Omental fat pad (tissue), 4 donors: ENCODE measurements around the gene SLC39A9. TPM values are rescaled to one million over a fixed set of nuclear protein-coding genes. Genes with fewer than 3 reads are reported as not detected.

ENCODE experiments used
- ATAC-seq: fragments of 150-250 bp; one replicate; pipeline ENCODE4 v1.9.1; 2016; ENCODE audit warnings: mild to moderate bottlenecking, moderate library complexity; ENCODE audit not compliant: low FRiP score
- DNase-seq: peaks from one replicate; pipeline ENCODE4 v3.0.0-alpha.2; 2019; ENCODE audit warnings: low spot score
- total RNA-seq, 4 donors: library from RNA; depleted of rRNA; stranded (reverse); fragments of >200 nt; gene quantifications; one replicate each; pipeline ENCODE4 v1.1.0, GENCODE V29; 2016
- TF ChIP-seq, protein P1 (sequence below), 3 donors: fragments of 450-650 bp; IDR thresholded peaks; one replicate each; pipeline ENCODE4 v1.5.1; 2016 to 2017; ENCODE audit warnings: antibody characterized with exemption in 3 of 3, mild to moderate bottlenecking in 3 of 3, moderate library complexity in 2 of 3

SLC39A9 gene
- total RNA-seq, 4 donors from 2014 or later, result 57.9 to 80.7 (median 69.6) TPM

DNA sequence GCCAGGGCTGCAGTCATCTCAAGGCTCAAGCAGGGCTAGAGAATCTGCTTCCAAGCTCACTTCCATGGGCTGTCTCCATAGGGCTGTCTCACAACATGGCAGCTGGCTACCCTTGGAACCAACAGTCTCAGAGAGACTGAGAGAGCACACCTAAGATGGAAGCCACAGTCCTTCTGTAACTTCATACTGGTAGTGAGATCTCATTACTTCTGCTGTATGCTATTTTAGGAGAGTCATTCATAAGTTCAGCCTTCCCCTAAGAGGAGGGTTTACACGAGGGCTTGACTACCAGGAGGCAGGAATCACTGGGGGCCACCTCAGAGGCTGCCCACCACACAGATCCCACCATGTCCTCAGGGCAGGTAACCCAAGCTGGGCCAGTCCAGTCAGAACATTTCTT lies 30.1 kb upstream of the SLC39A9 start:
- DNase-seq (no peak), ATAC-seq (no peak)
- TF ChIP-seq, protein P1, sequence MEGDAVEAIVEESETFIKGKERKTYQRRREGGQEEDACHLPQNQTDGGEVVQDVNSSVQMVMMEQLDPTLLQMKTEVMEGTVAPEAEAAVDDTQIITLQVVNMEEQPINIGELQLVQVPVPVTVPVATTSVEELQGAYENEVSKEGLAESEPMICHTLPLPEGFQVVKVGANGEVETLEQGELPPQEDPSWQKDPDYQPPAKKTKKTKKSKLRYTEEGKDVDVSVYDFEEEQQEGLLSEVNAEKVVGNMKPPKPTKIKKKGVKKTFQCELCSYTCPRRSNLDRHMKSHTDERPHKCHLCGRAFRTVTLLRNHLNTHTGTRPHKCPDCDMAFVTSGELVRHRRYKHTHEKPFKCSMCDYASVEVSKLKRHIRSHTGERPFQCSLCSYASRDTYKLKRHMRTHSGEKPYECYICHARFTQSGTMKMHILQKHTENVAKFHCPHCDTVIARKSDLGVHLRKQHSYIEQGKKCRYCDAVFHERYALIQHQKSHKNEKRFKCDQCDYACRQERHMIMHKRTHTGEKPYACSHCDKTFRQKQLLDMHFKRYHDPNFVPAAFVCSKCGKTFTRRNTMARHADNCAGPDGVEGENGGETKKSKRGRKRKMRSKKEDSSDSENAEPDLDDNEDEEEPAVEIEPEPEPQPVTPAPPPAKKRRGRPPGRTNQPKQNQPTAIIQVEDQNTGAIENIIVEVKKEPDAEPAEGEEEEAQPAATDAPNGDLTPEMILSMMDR (IDR thresholded peaks at IDR 0.05), result no peak

DNA sequence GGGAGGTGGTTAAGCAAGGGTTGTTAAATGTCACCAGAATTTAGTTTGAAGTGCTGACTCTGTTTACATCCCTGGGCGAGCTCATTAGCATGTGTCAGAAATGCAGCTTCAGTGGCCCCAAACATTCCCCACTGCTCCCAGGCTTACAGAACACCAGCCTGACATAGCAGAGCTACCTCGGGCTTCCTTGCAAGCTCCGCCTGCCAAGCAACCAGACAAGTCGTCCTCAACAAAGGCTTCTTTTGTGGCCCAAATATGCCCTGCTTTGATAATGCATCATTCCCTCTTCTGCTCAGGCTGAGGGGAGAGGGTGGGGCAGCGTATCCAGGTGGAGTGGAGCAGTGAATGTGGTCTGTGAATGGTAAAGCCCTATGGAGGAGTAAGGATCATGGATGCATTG lies 28.4 kb upstream of the SLC39A9 start:
- TF ChIP-seq, protein P1 (IDR thresholded peaks at IDR 0.05), result no peak
- DNase-seq (no peak), ATAC-seq (no peak)

DNA sequence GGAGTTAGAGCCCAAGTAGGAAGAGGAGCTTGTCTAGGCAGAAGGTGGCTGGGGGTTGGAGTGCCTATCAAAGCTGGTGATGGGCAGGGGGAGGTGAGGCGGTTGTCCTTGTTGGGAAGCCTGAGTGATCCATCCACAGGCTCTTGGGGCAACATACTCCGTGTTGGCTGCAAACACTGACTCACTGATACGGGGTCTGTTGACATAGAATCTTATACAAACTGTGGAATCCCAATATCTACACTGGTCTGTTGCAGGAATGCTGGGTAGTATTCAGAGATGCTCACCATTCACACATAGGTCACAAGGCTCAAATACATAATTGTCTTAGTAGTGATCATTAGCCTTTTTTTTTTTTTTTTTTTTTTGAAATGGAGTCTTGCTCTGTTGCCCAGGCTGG lies 26.3 kb upstream of the SLC39A9 start:
- DNase-seq (no peak), ATAC-seq (no peak)
- TF ChIP-seq, protein P1 (IDR thresholded peaks at IDR 0.05), result no peak

DNA sequence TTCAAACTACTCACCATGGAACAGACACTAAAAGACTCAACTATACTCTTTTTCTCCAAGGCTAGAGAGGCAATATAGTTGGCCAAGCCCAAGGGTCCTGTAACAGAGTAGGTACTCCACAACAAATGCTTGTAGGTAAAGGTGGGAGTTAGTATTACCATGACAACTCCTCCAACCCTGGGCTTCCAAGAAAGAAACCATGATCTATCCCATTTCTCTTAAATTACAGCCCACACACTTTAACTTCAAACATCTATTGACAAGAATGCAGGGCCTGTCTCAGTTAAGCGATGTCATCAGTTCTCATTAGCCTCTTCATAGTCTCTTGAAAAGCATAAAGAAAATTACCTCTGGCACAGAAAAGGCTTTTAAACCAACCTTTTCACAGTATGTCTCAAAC lies 25.4 kb upstream of the SLC39A9 start:
- no peak for ATAC-seq
- TF ChIP-seq, protein P1 (IDR thresholded peaks at IDR 0.05), result no peak
- no peak for DNase-seq

DNA sequence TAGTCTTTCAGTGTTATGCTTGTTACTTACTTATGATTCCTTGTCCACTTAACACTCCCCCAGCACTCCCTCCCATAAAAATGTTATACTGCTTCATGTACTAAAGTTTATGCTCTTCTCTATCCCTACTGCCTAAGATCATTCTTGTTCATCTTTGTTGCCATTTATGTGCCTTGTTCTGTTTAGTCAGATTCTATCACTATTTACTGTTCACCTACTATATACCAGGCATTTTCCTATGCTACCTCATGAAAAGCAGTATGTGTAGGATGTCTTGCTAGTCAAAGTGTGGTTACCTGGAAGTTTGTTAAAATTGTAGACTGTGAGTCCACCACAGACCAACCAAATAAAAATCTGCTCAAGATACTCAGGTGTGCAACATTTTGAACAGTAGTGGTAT lies 24.3 kb upstream of the SLC39A9 start:
- TF ChIP-seq, protein P1 (IDR thresholded peaks at IDR 0.05), result no peak
- no peak for ATAC-seq
- no peak for DNase-seq

DNA sequence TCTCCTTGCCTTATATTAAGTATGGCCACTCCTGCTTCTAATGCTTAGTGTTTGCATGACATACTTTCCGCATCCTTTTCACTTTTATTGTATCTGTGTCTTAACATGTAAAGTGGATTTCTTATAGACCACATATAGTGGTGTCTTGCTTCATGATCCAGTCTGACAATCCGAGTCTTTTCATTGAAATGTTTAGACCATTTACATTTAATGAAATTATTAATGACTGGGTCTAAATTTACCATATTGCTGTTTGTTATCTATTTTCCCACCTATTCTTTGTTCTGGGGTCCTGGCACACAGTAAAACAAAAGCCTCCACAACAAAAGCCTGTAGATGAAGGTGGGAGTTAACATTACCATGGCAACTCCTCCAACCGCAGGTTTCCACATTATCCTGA lies 23.3 kb upstream of the SLC39A9 start:
- TF ChIP-seq, protein P1 (IDR thresholded peaks at IDR 0.05), result no peak
- no peak for DNase-seq
- ATAC-seq, result no peak

DNA sequence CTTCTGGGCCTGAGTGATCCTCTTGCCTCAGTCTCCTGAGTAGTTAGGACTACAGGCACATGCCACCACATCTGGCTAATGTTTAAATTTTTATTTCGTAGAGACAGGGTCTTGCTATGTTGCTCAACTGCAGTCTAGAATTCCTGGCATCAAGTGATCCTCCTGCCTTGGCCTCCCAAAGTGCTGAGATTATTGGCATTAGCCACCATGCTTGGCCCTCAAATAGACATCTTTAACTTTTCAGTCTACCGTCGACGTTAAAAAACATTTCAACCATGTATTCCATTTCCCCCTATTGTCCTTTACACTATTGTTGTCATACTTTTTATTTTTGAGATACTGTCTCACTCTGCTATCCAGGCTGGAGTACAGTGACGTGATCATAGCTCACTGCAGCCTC lies 22.8 kb upstream of the SLC39A9 start:
- TF ChIP-seq, protein P1 (IDR thresholded peaks at IDR 0.05), result no peak
- no peak for DNase-seq
- no peak for ATAC-seq
